HepG2 (cell line): Measurements from ENCODE around the gene NUDT15. TPM values are rescaled to one million over a fixed set of nuclear protein-coding genes. Genes with fewer than 3 reads are reported as not detected.

Experiments
- CBX5 ChIP-seq: sonication (generic); formaldehyde crosslinking; IDR thresholded peaks from 2 replicates; pipeline ENCODE4 v1.4.0; 2020; ENCODE audit warnings: missing genetic modification reagents, borderline replicate concordance
- IKZF4 ChIP-seq: sonication (generic); formaldehyde crosslinking; IDR thresholded peaks from 2 replicates; pipeline ENCODE4 v1.5.1; 2020; ENCODE audit warnings: borderline replicate concordance, mild to moderate bottlenecking, low read depth, missing genetic modification reagents; ENCODE audit errors: not compliant biosample characterization
- KLF11 ChIP-seq: IDR thresholded peaks from 2 replicates; pipeline ENCODE4 v1.6.1; 2016; ENCODE audit warnings: missing compliant biosample characterization
- MEIS1 ChIP-seq: sonication (generic); formaldehyde crosslinking; IDR thresholded peaks from 2 replicates; pipeline ENCODE4 v1.9.0; 2021; ENCODE audit warnings: mild to moderate bottlenecking, missing genetic modification reagents, moderate library complexity, borderline replicate concordance
- MEIS2 ChIP-seq: sonication (generic); formaldehyde crosslinking; IDR thresholded peaks from 2 replicates; pipeline ENCODE4 v1.9.0; 2021; ENCODE audit warnings: mild to moderate bottlenecking, missing genetic modification reagents
- NKX3-1 ChIP-seq: sonication (generic); formaldehyde crosslinking; IDR thresholded peaks from 2 replicates; pipeline ENCODE4 v1.5.0; 2020; ENCODE audit warnings: missing genetic modification reagents
- NR3C1 ChIP-seq: sonication (generic); formaldehyde crosslinking; IDR thresholded peaks from 2 replicates; pipeline ENCODE4 v1.4.0; 2020; ENCODE audit warnings: missing genetic modification reagents
- RBM39 ChIP-seq: fragments of 200-400 bp; formaldehyde crosslinking; IDR thresholded peaks from one replicate; pipeline ENCODE4 v1.6.1; 2018; ENCODE audit warnings: antibody characterized with exemption, mild to moderate bottlenecking, low read depth, low read length; ENCODE audit not compliant: poor library complexity, severe bottlenecking
- SMAD9 ChIP-seq: sonication (generic); formaldehyde crosslinking; IDR thresholded peaks from 2 replicates; pipeline ENCODE4 v1.5.1; 2020; ENCODE audit warnings: mild to moderate bottlenecking, missing genetic modification reagents
- TFAP4 ChIP-seq: sonication (generic); IDR thresholded peaks from 2 replicates; pipeline ENCODE4 v1.6.1; 2016; ENCODE audit warnings: low read depth, borderline replicate concordance
- TSC22D2 ChIP-seq: sonication (generic); formaldehyde crosslinking; IDR thresholded peaks from 2 replicates; pipeline ENCODE4 v1.5.1; 2020; ENCODE audit warnings: missing genetic modification reagents, mild to moderate bottlenecking, borderline replicate concordance
- U2AF1 ChIP-seq: fragments of 200-400 bp; formaldehyde crosslinking; optimal IDR thresholded peaks from 2 replicates; pipeline ENCODE3; 2017; ENCODE audit warnings: mild to moderate bottlenecking, low read depth, low read length
- ZBTB42 ChIP-seq: sonication (generic); formaldehyde crosslinking; IDR thresholded peaks from 2 replicates; pipeline ENCODE4 v1.5.0; 2020; ENCODE audit warnings: mild to moderate bottlenecking, missing genetic modification reagents
- ZFP1 ChIP-seq: IDR thresholded peaks from 2 replicates; pipeline ENCODE4 v1.6.1; 2016
- ZMYM2 ChIP-seq: sonication (generic); formaldehyde crosslinking; IDR thresholded peaks from 2 replicates; pipeline ENCODE4 v1.8.0; 2022; ENCODE audit warnings: mild to moderate bottlenecking, missing genetic modification reagents
- ZNF138 ChIP-seq: sonication (generic); formaldehyde crosslinking; IDR thresholded peaks from 2 replicates; pipeline ENCODE4 v1.5.0; 2020; ENCODE audit warnings: mild to moderate bottlenecking, low read depth, missing genetic modification reagents
- ZNF235 ChIP-seq: sonication (generic); formaldehyde crosslinking; IDR thresholded peaks from 2 replicates; pipeline ENCODE4 v1.8.1; 2023; ENCODE audit warnings: mild to moderate bottlenecking, missing genetic modification reagents, borderline replicate concordance
- ZNF280B ChIP-seq: sonication (generic); formaldehyde crosslinking; IDR thresholded peaks from 2 replicates; pipeline ENCODE4 v1.5.0; 2020; ENCODE audit warnings: missing genetic modification reagents, mild to moderate bottlenecking, borderline replicate concordance
- ZNF501 ChIP-seq: sonication (generic); formaldehyde crosslinking; IDR thresholded peaks from 2 replicates; pipeline ENCODE4 v1.5.1; 2020; ENCODE audit warnings: mild to moderate bottlenecking, moderate library complexity, missing genetic modification reagents
- ZNF747 ChIP-seq: sonication (generic); formaldehyde crosslinking; IDR thresholded peaks from 2 replicates; pipeline ENCODE4 v1.8.1; 2023; ENCODE audit warnings: missing genetic modification reagents, mild to moderate bottlenecking, borderline replicate concordance
- ZNF761 ChIP-seq: sonication (generic); formaldehyde crosslinking; conservative IDR thresholded peaks from 2 replicates; pipeline ENCODE4 v1.4.0; 2020; ENCODE audit warnings: mild to moderate bottlenecking, missing genetic modification reagents
- ZNF792 ChIP-seq: IDR thresholded peaks from 2 replicates; pipeline ENCODE4 v1.6.1; 2016
- polyA plus RNA-seq, 8 experiments: library from polyadenylated mRNA; depleted of rRNA in 3 of 8; stranded (reverse) in 7 of 8; unstranded in 1 of 8; fragments of >200 nt; fragmentation: Illumina TruSeq in 4 of 8; extraction: Trizol in 4 of 8; gene quantifications; 2 replicates each; pipeline versions ENCODE4 v1.2.1 to v1.2.3, GENCODE V29; 2011 to 2016; ENCODE audit warnings: low read depth in 4 of 8, missing spikeins in 1 of 8, mixed read lengths in 1 of 8; ENCODE audit not compliant: insufficient read depth in 1 of 8
- total RNA-seq, 5 experiments: library from RNA; depleted of rRNA; stranded (reverse); fragments of >200 nt; fragmentation: Illumina TruSeq; extraction: Trizol; gene quantifications; 2 replicates each; pipeline ENCODE4 v1.2.3, GENCODE V29; 2016; ENCODE audit warnings: low read depth in 1 of 5
- TF ChIP-seq, protein P1 (sequence below): sonication (generic); formaldehyde crosslinking; IDR thresholded peaks from 2 replicates; pipeline ENCODE4 v1.9.0; 2021; ENCODE audit warnings: missing genetic modification reagents, mild to moderate bottlenecking, borderline replicate concordance
- TF ChIP-seq, protein P2 (sequence below): sonication (generic); formaldehyde crosslinking; IDR thresholded peaks from 2 replicates; pipeline ENCODE4 v1.9.0; 2022; ENCODE audit warnings: missing genetic modification reagents, mild to moderate bottlenecking, borderline replicate concordance

The NUDT15 gene
- total and polyA plus RNA-seq, 2 of the 13 experiments (the other 11 are each of a cell fraction or from before 2014, with no cell fraction given), result 21.3 to 47.3 TPM

DNA sequence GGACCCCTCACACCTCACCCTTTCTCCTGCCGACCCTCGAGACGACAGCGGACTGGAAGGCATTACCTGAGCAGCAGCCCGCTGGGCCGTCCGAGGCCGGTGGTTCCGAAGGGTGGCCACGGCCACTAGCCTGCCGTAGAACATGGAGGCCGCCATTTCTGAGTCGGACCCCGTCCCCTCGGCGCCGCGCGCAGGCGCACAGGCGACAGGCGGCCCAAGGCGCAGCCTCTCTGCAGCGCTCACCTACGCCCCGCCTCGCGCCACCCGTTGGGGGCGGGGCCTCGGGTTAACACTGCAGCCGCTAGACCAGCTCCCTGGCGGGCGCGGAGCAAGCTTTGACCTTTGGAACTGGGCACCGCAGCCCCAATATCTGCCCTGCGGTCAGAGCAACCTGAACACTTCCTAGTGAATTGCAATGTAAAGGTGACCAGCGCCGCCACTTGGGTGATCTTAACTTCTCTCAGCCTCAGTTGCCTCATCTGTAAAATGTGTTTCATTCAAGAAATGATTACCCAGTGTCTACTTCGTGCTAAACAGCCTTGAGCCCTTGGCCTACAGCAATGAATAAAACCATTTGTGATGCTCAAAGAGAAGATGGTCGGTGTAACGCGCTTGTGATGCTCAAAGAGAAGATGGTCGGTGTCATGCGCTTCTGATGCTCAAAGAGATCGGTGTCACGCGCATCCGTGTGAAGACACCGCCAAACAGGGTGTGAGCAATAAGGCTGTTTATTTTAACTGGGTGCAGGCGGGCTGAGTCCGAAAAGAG, 36.2 kb upstream of the NUDT15 start, which contains the start of gene SUCLA2 (continued):
- TF ChIP-seq ZBTB42 (CRISPR knock-in tag) (peak; percentile 87; the same call in 1 of the 2 replicates), ZNF761 (CRISPR knock-in tag) (0 out of 2 replicates have a peak, but pooled peaks have one; percentile 36), NR3C1 (CRISPR knock-in tag) (no peak), ZNF501 (CRISPR knock-in tag) (peak; percentile 89), MEIS1 (CRISPR knock-in tag) (peak; percentile 53; the same call in 1 of the 2 replicates), ZNF280B (CRISPR knock-in tag) (0 out of 2 replicates have a peak, but pooled peaks have one; percentile 71), RBM39 (peak; percentile 74), ZFP1 (CRISPR knock-in tag) (0 out of 2 replicates have a peak, but pooled peaks have one; percentile 29), U2AF1 (peak; percentile 68), KLF11 (no peak), ZNF747 (peak; percentile 83; the same call in 1 of the 2 replicates), MEIS2 (CRISPR knock-in tag) (no peak), IKZF4 (CRISPR knock-in tag) (peak; percentile 53), SMAD9 (no peak), TFAP4 (no peak), TSC22D2 (CRISPR knock-in tag) (0 out of 2 replicates have a peak, but pooled peaks have one; percentile 25), ZNF235 (CRISPR knock-in tag) (0 out of 2 replicates have a peak, but pooled peaks have one; percentile 54), ZNF138 (peak; percentile 27; the same call in 1 of the 2 replicates), ZNF792 (CRISPR knock-in tag) (peak; percentile 37; the same call in 1 of the 2 replicates), NKX3-1 (CRISPR knock-in tag) (0 out of 2 replicates have a peak, but pooled peaks have one; percentile 33), ZMYM2 (CRISPR knock-in tag) (peak; percentile 75; the same call in 1 of the 2 replicates), CBX5 (CRISPR knock-in tag) (no peak; the same call in 1 of the 2 replicates)
- TF ChIP-seq, protein P1, sequence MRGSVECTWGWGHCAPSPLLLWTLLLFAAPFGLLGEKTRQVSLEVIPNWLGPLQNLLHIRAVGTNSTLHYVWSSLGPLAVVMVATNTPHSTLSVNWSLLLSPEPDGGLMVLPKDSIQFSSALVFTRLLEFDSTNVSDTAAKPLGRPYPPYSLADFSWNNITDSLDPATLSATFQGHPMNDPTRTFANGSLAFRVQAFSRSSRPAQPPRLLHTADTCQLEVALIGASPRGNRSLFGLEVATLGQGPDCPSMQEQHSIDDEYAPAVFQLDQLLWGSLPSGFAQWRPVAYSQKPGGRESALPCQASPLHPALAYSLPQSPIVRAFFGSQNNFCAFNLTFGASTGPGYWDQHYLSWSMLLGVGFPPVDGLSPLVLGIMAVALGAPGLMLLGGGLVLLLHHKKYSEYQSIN (CRISPR knock-in tag), result no peak
- TF ChIP-seq, protein P2, sequence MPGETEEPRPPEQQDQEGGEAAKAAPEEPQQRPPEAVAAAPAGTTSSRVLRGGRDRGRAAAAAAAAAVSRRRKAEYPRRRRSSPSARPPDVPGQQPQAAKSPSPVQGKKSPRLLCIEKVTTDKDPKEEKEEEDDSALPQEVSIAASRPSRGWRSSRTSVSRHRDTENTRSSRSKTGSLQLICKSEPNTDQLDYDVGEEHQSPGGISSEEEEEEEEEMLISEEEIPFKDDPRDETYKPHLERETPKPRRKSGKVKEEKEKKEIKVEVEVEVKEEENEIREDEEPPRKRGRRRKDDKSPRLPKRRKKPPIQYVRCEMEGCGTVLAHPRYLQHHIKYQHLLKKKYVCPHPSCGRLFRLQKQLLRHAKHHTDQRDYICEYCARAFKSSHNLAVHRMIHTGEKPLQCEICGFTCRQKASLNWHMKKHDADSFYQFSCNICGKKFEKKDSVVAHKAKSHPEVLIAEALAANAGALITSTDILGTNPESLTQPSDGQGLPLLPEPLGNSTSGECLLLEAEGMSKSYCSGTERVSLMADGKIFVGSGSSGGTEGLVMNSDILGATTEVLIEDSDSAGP (CRISPR knock-in tag), result peak; percentile 75
